Kidney epithelial cell (primary cell): Measurements from ENCODE around the gene SNX25. TPM values are rescaled to one million over a fixed set of nuclear protein-coding genes. Genes with fewer than 3 reads are reported as not detected.

Experiments
- DNase-seq: peaks from one replicate; pipeline ENCODE4 v3.0.0-alpha.2; 2010; ENCODE audit warnings: low read depth
- H3K27me3 ChIP-seq: 2 replicates; pipeline ENCODE4 v1.6.0; 2011; ENCODE audit warnings: low read length; ENCODE audit not compliant: control insufficient read depth, insufficient read depth
- H3K36me3 ChIP-seq: 2 replicates; pipeline ENCODE4 v1.5.1; 2011; ENCODE audit warnings: low read length; ENCODE audit not compliant: control insufficient read depth, insufficient read depth
- H3K4me3 ChIP-seq: 2 replicates; pipeline ENCODE4 v1.5.1; 2011; ENCODE audit warnings: low read depth, mild to moderate bottlenecking, control low read depth, low read length
- total RNA-seq: library from RNA; depleted of rRNA; stranded (reverse); fragments of >200 nt; gene quantifications from 2 replicates; pipeline ENCODE4 v1.2.3, GENCODE V29; 2015
- TF ChIP-seq, protein P1 (sequence below): IDR thresholded peaks from 2 replicates; pipeline ENCODE4 v1.5.1; 2011; ENCODE audit warnings: mild to moderate bottlenecking, moderate library complexity, low read length, control low read depth, inconsistent platforms; ENCODE audit not compliant: insufficient read depth, poor library complexity, severe bottlenecking

The SNX25 gene
- total RNA-seq, 1 donor from 2014 or later = 15.5 TPM

DNA sequence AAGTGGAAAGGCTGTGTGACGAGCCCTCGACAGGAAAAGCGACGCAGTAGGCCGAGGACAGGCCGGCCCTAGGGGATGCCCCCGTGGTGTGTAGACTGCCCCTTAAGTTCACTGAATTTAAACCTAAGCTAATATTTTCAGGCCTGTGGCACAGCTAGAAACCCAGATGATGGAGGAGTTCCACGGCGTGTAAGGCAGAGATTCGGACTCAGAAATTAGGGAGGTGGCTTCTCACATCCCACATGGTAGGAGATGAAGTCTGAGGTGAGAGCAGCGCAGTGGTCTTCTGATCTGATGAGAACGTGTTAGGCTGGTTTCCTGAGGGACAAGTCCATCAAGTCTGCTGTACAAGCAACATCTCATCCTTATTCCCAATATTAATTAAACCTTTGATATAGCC lies 178.6 kb downstream of the SNX25 start:
- H3K27me3 ChIP-seq = no peaks in the 10 kb centered on the region
- TF ChIP-seq, protein P1, sequence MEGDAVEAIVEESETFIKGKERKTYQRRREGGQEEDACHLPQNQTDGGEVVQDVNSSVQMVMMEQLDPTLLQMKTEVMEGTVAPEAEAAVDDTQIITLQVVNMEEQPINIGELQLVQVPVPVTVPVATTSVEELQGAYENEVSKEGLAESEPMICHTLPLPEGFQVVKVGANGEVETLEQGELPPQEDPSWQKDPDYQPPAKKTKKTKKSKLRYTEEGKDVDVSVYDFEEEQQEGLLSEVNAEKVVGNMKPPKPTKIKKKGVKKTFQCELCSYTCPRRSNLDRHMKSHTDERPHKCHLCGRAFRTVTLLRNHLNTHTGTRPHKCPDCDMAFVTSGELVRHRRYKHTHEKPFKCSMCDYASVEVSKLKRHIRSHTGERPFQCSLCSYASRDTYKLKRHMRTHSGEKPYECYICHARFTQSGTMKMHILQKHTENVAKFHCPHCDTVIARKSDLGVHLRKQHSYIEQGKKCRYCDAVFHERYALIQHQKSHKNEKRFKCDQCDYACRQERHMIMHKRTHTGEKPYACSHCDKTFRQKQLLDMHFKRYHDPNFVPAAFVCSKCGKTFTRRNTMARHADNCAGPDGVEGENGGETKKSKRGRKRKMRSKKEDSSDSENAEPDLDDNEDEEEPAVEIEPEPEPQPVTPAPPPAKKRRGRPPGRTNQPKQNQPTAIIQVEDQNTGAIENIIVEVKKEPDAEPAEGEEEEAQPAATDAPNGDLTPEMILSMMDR = no peak
- no peak for DNase-seq
- H3K36me3 ChIP-seq = no peaks in the 10 kb centered on the region
- no peak overlapping the region for H3K4me3 ChIP-seq

DNA sequence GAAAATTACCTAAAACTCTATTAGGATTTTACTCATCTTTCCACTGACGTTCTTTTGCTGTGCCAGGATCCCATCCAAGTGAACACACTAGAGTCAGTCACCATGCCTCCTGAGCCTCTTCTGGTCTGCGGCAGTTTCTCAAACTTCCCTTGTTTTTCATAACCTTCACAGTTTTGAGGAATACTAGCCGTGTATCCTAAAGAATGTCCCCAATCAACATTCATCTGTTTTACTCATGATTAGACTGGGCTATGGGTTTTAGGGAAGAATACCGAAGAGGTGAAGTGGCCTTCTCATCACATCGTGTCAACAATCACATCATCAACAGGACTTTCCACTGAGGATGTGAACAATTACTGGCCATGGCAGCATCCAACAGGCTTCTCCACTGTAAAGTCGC lies 181.5 kb downstream of the SNX25 start:
- no peak overlapping the region for H3K4me3 ChIP-seq
- no peaks in the 10 kb centered on the region for H3K27me3 ChIP-seq
- no peak for DNase-seq
- no peaks in the 10 kb centered on the region for H3K36me3 ChIP-seq
- TF ChIP-seq, protein P1 = no peak

DNA sequence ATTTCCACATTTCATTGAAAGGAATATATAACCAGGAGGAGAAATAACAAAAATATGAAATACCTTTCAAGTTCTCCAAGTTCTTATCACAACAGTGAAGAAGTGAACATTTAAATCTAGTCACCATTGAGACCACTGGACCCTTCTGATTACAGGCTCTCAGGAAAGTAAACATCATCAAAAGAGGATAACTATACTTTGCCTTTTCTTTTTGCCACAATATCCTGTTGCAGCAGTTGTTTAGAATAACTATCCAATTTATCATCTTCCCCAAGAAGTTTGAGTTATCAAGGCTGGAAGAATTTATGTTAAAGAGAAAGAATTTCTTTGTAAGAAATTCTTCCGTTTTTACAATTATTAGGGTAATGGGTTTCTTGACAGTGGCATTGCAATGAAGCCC lies 182.8 kb downstream of the SNX25 start:
- Histone ChIP-seq H3K4me3 (no peak overlapping the region), H3K36me3 (no peaks in the 10 kb centered on the region), H3K27me3 (no peaks in the 10 kb centered on the region)
- TF ChIP-seq, protein P1 = no peak
- no peak for DNase-seq

DNA sequence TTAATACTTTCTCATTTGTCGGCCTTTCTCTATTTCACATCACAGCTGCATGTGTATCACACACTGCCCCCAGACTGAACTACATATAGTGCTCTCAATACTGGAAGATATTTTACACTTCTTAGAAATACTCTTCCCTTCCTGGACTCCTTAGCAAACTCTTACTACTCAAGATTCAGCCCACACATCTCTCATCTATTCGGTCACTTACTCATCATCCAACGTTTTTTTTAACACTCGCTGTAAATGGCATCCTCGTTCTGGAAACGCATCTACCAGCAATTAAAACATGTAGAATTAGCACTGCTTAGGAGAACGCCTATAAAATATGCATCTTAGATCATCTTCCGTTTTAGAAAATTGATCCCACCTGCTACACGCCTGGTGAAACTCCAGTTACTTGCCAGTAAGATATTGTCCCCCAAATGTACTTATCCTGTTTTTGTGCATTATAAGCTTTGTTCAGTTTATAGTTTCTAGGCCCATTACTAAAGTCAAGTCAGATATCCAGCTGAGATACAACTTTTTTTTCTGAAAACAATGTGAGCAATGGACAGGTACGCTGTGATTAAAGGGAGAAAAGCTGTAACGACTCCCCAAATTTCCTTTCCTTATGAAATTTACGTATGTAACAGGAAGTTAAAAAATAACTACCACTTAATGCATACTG lies 185.3 kb downstream of the SNX25 start:
- Histone ChIP-seq H3K27me3 (no peaks in the 10 kb centered on the region), H3K4me3 (no peak overlapping the region), H3K36me3 (no peaks in the 10 kb centered on the region)
- no peak for DNase-seq
- TF ChIP-seq, protein P1 = no peak

DNA sequence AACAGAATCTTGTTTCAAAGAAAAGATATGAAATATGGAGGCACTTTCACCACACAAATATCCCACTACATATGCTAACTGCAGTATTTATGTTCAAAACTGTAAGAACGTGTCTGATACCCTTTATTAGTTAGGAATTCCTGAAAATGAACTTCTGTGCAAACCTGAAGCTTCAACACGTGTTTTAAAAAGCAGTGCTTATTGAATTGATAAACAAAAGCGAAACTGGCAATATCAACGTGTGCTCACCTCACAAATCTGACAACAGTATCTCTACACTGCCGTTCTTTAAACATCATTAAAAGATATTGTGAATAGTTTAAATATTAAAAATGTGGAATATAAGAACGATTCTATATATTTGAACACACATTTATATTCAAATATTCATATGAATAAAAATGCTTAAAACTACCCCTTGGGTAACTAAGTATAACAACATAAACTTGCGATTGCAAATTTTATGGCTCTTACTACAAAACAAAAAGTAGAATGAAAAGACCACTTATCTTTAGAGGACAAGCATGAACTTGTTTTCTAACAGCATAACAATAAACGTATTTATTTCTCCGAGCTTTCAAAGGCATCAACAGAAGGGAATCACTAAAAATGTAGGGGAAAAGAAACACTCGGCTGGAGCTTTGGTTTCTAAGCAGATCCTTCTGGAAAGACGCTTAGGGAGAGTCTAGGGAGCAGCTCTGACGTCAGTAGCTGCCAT lies 186.0 kb downstream of the SNX25 start, which contains the start of gene LRP2BP:
TSS of gene LRP2BP (minus strand) at position 687 of the 718 bp plus-strand sequence. CDS start 17,738 bp downstream, outside the sequence.
- Histone ChIP-seq H3K27me3 (no peaks in the 10 kb centered on the region), H3K4me3 (peak within 1 kb of the TSS; percentile 49), H3K36me3 (no peaks in the 10 kb centered on the region)
- TF ChIP-seq, protein P1 = no peak
- DNase-seq = no peak
